Measurements from ENCODE around the gene NAT10.

DNA sequence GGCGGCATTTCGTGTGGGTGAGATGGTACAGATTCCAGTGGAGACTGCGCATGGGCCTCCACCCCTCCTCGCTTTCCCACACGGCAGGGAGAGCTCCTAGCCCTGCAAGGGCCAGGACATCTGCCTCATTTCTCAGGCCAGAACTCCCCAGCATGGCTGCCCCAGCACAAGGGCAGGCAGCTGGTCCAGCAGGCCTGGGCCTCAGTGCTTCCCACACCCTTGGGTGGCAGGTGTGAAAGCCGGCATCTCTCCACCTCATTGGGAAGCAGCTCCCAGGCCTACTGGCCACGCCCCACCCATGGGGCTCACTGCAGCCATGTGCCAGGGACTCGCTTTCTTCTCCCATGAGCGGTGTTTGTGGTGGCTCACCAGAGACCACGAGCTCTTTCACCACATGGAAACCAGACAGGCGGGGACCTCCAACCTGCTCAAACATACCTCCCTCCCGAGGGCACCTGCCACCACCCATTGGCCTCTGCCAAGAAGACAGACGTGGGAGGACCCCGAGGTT is 79.1 kb downstream of the NAT10 start:
- no peak for TF ChIP-seq EZH2 (IDR thresholded peaks at IDR 0.05; ENCODE audit: borderline replicate concordance, low read length)
- TF ChIP-seq, protein P1, sequence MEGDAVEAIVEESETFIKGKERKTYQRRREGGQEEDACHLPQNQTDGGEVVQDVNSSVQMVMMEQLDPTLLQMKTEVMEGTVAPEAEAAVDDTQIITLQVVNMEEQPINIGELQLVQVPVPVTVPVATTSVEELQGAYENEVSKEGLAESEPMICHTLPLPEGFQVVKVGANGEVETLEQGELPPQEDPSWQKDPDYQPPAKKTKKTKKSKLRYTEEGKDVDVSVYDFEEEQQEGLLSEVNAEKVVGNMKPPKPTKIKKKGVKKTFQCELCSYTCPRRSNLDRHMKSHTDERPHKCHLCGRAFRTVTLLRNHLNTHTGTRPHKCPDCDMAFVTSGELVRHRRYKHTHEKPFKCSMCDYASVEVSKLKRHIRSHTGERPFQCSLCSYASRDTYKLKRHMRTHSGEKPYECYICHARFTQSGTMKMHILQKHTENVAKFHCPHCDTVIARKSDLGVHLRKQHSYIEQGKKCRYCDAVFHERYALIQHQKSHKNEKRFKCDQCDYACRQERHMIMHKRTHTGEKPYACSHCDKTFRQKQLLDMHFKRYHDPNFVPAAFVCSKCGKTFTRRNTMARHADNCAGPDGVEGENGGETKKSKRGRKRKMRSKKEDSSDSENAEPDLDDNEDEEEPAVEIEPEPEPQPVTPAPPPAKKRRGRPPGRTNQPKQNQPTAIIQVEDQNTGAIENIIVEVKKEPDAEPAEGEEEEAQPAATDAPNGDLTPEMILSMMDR (IDR thresholded peaks at IDR 0.05; ENCODE audit: low read length) = no peak
